ENCODE measurements around the gene ADGRL1.
A peak's percentile ranks its signal among the peaks of the same experiment; 100 is the strongest.
"Not testable (repeated sequence)": the region's sequence is repeated elsewhere in the genome, so short reads cannot be mapped to it uniquely, and the experiment has no call there.

The ADGRL1 gene

DNA sequence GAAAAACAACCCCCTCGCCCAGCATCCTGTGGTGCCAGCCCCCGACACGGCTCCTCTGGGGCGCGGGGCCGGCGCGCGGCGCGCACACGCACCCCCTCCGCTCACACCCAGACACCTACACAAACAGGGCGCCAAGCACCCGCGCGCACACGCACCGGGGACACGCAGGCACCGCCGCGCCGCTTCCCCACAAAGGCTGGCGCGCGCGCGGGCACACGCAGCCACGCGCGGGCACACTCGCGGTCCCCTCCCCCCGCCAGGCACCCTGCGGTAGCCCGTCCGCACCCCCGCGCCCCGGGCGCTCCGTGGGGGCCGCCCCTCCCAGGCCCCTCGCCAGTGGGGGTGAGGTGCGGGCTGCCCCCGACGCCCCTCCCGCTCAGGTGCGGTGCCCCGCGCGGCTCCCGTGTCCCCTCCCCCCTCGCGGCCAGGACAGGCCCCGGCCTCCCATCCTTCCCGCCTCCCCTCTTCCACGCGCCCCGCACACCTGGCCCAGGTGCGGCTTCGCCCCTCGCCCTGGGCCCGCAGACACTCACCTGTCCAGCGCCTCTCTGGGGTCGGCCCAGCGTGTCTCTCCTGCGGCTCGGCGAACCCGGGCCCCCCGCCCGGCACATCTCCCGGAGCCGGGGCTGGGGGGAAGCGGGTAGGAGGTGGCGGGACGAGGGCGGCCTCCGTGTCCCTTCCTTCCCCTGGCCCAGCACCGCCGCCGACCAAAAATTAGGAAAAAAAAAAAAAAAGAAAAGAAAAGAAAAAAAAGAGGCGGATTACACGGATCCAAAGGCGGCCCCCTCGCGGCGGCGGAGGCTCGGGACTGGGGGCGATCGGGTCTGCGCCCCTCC is at the start of gene ADGRL1:
Gene ADGRL1 (minus strand): TSS at position 718 of the 836 bp plus-strand sequence. CDS start 22,567 bp downstream, outside the sequence.
- DNase-seq, result not testable (repeated sequence)

DNA sequence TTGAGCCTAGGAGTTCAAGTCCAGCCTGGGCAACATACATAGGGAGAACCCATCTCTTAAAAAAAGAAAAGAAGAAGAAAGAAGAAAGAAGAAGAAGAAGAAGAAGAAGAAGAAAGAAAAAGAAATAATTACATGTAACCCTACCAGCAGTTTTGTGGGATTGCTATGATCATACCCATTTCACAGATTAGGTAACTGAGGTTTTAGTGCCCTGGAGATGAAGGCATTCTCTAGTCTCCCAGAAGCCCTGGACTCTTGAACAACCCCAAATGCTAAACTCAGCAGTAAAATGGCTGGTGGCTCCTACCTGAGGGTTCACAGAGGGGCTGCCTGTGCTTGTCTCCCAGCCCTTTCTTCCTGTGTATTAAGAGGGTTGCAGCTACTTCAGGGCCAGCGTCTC is 49.3 kb upstream of the ADGRL1 start:
- not testable (repeated sequence) for DNase-seq

DNA sequence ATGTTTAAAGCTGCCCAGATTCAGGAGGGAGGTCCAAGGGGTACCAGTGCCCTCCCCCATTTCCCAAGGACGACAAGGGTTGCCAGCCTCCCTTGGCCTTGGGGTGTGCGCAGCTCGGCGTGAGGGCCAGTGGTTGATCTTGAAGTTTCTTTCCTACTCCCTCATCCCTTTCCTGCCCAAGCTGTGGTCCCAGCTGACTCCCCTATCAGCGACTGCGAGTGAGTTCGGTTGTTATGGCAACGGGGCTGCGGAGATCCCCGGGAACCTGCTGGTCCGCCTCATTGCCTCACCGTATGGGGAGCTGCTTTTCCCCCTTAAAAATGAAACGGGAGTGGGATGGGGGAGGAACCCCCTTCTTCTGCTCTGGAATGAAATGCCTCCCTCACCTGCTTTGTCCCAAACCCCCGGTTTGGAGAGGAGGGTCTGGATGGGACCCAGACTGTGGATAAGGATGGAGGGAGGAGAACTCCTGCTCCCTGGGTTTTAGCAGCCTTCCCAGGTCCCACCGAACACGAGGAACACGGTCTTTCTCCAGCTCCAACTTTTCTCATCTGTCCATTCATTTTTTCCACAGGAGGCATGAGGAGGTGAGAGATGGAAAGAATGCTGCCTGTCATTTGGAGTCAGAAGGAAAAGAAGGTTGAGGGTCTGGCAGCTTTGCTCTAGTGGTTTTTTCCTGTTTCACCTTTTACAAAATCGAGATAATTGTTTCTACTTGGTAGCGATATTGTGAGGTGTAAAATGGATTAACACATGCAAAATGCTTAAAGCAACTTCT is 48.0 kb upstream of the ADGRL1 start:
- not testable (repeated sequence) for DNase-seq

DNA sequence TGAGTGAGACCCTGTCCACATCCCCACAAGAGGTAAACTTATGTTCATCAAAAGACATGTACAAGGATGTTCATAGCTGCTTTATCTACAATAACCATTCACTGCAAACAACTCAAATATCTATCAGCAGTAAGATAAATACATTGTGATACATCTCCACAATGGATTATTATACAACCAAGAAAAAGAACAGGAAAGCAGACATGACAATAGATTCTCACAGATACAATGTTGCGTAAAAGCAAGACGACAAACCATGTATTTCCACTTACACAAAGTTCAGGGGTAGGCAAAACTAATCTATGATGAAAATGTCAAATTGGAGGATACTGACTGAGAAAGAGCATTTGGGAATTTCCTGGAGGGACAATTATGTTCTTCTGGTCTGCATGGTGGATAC is 46.2 kb upstream of the ADGRL1 start:
- not testable (repeated sequence) for DNase-seq

DNA sequence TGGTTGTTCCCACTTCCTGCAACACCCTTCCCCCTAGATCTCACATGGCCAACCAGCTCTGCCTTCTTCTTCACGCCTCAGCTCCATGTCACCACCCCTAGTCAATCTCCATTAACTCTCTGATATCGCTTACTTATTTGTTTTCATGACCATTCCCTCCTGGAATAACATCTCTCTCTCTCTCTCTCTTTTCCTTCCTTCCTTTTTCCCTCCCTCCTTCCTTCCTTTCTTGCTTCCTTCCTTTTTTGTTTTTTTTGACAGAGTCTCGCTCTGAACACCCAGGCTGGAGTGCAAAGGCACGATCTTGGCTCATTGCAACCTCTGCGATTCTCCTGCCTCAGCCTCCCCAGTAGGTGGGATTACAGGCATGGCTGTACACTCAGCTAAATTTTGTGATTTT is 44.9 kb upstream of the ADGRL1 start:
- no peak for DNase-seq

DNA sequence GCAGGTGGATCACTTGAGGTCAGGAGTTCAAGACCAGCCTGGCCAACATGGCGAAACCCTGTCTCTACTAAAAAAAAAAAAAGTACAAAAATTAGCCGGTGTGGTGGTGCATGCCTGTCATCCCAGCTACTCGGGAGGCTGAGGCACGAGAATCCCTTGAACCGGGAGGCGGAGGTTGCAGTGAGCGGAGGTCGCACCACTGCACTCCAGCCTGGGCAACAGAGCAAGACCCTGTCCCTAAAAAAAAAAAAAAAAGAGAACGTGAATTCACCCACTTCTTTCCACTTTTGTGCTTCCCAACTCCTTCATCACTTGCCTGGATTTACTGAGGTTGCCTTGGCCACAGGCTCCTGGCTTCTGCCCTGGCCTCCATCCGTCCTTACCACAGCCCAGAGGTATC is 44.3 kb upstream of the ADGRL1 start:
- not testable (repeated sequence) for DNase-seq

DNA sequence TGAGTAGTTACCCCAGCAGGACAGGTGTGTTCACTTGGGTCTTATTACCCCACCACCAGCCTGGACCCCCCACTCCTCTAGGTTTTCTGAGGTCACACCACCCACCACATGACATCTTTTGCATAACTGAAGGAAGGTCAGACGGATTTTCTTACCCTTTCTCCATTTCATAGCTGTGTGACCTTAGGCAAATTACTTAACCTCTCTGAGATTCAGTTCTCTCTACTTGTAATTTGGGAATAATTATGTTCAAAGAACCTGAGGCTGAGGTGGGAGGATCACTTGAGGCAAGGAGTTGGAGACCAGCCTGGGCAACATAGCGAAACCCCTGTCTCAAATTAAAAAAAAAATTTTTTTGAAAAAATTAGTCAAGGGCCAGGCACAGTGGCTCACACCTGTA is 43.9 kb upstream of the ADGRL1 start:
- not testable (repeated sequence) for DNase-seq

DNA sequence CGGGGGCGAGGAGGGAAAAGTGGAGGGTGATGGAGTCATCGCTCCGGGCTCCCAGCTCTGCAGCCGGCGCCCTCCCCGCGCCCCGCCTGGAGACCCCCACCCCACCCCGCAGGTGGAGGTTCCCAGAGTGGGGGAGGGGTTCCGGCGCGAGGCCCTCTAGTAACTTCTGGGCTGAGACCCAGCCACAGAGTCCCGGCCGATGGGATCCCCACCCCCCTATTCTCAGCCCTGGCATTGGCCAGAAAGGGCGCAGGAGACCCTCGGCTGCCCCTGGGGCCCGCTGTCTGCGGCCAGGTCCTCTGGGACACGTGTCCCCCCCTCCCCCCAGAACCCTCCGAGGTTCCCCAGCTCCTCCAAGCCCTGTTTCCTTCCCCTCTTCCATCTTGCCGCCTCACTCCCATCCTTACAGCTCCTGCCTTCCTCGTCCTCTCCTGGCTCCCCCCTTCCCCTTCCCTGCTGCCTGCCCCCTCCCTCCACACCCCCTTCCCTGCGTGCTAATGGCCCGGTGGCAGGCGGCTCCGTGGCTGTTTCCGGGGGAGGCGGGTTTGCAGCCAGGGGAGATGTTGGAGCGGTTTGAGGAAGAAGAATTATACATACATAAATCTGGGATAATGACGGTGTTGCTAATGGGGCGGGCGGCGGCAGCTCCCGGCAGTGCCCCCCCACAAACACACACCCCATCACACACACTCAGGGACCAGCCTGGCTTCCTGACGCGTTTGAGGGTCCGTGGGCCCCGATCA is 43.2 kb upstream of the ADGRL1 start:
- not testable (repeated sequence) for DNase-seq

DNA sequence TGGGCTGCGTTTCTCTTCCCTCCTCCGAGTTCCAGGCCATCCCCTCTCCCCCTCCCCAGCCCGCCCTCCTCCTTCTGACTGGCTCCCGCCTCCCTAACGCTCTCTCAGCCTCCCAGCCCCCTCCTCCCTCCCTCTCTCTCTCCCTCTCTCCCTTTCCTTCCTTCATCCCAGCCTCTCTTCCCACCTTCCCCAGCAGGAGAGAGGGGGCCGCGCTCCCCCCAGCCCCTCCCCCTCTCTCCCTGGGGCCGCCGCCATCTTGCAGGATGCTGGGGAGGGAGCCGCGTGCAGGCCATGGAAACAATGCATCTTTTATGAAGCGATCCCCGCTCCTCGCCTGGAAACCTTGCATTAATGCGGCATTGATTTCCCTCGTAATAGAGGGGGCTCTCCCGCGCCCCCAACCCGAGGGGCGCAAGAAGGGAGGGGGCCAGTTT is 42.6 kb upstream of the ADGRL1 start:
- DNase-seq, result no peak

DNA sequence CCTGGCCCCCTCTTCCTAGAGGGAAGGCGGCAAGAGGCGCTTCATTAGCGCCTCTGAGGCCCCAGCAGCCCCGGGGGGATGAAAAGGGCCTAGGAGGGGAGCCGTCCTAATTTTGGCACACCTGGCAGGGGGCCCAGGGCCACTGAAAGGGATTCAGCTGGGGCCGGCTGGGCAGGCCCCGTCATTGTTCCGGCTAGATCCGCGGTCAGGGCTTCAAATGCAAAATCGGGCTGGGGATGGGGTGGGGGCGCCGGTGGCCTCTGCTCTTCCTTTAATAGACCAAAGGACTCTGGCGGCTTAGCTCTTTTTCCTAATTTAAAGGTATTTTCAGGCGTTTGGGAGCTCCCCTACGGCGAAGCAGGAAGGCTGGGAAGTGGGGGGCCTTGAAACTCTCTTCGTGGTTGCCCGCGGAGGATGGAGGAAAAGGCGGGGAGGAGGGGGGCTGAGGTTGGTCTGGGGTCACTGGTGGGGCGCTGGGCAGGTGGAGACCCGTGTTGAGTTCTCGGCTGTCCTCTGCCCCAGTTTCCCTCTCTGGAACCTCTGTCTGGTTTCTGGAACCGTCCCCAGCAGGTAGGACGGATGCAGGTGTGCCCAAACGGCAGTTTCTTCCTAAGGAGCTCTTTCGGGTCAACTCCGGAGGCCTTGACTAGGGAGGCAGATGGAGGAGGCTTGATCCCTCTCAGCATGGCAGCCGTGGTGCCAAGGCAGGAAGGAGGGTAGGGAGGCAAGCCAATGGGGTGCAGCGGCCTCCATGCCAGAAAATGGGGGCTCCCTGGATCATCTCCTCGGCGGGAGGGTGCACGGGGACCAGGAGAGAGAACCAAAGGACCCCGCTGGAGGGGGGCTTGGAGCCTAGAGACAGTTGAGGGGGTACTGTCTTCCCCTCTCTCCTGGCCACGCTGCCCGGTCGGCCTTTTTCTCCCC is 41.8 kb upstream of the ADGRL1 start:
- not testable (repeated sequence) for DNase-seq

DNA sequence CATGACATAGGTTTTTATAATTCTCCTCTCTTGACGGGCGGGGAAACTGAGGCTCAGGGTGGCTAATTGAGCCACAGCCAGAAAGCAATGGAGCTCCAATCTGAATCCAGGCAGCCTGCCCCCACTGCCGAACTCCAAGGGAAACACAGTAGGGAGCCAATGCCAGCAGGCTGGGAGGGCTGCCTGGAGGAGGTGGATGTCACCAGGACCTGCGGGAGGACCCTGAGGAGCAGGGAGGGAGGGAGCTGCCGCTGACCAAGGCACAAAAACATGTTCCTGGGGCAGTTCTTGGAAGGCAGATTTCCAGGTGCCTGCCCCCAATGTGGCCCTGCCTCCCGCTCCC is 41.2 kb upstream of the ADGRL1 start:
- DNase-seq, result not testable (repeated sequence)

DNA sequence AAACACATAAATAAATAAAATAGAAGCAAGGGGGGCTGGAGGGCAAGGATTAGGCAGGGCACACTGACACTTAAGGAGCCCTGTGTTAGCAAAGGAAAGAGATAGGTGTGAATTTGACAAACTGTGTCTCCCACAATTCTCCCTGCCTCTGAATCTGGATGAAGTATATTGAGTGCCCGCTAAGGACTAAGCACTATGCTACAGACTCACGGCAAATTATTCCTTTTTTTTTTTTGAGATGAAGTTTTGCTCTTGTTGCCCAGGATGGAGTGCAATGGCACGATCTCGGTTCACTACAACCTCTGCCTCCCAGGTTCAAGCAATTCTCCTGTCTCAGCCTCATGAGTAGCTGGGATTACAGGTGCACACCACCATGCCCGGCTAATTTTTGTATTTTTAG is 38.4 kb upstream of the ADGRL1 start:
- not testable (repeated sequence) for DNase-seq

DNA sequence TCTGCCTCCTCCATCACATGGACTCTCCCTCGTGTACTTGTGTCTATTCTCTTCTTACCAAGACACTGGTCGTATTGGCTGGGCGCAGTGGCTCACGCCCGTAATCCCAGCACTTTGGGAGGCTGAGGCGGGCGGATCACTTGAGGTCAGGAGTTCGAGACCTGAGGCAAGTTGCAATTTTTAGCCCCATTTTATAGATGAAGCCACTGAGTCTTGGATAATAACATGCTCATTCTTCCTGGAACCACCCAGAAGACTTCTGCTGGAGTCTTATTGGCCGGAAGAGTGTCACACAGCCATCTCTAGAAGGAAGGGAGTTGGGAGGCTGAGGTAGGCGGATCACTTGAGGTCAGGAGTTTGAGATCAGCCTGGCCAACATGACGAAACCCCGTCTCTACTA is 37.7 kb upstream of the ADGRL1 start:
- not testable (repeated sequence) for DNase-seq

DNA sequence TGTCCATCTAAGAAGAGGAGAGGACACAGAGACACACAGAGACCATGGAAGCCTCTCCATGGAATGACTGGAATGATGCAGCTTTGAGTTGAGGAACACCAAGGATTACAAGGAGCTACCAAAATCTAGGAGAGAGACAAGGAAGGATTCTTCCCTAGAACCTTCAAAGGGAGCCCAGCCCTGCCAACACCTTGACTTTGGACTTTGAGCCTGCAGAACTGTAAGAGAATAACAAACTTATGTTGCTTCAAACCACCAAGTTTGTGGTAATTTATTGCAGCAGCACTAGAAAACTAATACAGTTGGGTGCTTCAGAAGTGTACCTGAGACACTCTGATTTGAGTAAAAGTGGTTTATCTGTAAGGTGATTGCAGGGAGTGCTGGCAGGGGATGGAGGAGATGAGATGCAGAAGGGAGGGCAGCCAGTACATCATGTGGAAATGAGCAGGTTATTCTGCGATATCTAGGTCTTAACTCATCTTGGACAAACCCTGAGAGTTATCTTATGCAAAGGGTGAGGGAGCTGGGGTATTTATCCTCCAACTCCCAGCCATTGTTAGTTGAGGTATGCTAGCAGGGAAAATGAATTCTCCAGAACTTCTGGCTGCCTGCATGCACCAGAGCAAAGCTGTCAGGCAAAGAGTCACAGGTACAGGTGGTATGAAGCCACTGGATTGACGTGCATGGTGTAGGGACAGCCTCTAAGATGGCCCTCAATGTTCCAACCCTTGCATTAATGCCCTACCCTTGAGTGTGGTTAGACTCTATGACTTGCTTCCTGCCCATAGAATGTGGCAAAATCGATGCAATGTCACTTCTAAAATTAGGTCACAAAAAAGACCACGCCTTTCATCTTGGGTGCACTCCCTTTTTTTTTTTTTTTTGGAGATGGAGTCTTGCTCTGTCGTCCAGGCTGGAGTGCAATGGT is 31.3 kb upstream of the ADGRL1 start:
- no peak for DNase-seq

DNA sequence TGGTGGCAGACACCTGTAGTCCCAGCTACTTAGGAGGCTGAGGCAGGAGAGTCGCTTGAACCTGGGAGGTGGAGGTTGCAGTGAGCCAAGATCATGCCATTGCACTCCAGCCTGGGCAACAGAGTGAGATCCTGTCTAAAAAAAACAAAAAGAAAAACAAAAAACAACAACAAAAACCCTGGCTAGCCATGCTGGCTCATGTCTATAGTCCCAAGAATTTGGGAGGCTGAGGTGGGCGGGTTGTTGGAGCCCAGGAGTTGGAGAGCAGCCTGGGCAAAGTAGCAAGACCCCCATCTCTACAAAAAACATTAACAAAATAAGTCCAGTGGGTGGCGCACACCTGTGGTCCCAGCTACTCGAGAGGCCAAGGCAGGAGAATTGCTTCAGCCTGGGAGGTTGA is 27.0 kb upstream of the ADGRL1 start:
- not testable (repeated sequence) for DNase-seq

DNA sequence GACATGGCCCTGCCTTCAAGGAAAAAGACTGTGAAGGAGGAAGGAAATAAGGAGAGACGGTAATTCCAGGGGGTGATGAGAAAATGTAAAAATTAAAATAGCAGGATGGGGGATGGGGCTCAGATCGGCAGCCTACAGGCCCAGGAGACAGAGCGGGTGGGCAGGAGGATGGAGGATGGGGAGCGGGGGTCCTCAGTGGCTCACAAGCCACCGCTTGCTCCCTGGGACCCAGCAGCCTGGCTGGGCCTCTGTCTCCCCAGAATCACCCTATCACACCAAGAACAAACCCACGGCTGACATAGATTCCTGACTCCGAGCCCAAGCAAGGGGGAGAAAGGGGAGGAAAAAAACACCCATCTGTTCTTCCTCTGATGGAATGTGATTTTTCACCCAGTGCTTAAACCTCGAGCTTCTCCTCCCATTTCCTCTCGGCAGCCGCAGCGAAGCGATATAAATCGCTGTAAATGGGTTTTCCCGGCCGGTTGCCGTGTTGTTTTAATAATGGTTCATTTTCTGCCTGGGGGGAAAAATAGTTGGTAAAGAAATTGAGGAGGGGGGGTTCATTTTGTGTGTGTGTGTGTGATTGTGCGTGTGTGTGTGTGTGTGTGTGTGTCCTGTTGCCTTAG is 22.6 kb upstream of the ADGRL1 start:
- not testable (repeated sequence) for DNase-seq

DNA sequence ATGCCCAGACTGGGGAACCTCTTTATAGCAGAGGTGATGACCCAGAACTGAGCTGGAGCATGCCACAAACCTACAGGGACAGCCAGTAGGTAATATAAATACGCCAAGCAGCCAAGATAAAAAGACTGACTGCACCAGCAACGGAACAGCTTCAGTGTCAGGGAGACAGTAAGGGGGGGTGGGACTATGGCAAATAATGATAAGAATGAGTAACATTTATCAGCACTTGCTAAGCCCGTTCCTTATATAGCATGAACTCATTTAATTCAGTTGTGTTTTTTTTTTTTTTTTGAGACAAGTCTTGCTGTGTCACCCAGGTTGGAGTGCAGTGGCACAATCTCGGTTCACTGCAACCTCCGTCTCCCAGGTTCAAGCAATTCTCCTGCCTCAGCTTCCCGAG is 20.5 kb upstream of the ADGRL1 start:
- peak; percentile 90 for DNase-seq

DNA sequence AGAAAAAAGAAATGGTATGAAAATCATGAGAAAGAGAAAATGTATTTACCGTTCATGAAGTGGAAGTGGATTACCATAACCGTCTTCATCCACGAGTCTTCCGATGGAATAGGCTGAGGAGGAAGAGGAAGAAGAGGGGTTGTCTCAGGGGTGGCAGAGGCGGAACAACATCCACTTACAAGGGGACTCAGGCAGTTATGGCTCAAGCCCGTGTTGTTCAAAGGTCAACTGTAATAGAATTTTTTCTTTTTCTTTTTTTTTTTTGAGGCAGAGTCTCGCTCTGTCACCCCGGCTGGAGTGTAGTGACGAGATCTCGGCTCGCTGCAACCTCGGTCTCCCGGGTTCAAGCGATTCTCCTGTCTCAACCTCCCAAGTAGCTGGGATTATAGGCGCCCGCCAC is 16.9 kb upstream of the ADGRL1 start:
- no peak for DNase-seq

DNA sequence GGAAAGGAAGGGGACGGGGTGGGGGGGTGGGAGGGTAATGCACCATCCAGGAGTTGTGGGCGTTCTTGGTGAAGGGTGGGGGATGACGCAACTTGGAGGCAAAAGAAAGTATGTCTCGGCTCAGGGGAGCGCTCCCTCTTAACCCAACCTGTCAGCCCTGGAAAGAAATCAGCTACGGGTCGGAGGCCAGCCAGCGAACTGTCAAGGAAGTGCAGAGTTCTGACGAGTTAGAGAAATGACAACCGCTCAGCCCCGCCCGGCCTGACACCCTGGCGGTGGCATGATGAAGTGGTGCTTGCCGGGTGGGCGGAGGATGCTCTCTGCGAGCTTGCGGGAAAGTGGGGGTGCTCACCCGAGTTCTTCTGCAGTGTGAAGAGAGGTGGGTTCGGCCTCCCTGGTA is 15.4 kb upstream of the ADGRL1 start:
- peak; percentile 80 for DNase-seq

DNA sequence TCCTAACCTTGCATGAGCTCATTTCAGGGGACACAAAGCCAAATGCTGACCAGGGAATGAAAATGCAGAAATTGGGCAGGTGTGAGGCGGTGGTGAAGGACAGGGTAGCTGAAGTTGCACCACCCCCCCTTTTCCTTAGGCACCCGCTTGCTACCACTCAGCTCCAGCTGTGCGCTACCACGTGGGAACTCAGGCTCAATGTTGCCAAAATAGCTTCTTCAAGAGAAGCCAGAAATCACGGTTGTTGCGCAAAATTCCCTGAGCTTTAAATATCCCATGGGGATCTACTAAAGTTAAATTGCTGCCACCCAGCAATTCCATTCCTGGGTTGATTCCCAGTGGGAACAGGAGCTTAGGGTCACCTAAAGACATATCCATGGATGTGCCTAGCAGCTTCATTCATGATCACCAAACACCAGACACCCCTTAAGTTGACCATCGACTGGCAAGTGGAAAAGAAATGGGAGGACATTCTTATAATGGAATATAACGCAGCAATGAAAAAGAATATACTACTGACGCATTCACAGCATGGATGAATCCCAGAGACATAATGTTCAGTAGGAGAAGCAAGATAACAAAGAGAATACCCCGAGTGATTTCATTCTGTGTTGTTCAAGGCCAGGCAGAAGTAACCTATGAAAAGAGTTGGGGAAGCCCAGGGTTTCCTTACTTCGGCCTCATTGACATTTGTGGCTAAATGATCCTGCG is 12.8 kb upstream of the ADGRL1 start:
- DNase-seq, result no peak
